Esophagus squamous epithelium (tissue), 4 donors: Measurements from ENCODE around the gene HEPH.

ENCODE experiments used
- CTCF ChIP-seq, 6 experiments: fragments of 450-650 bp in 4 of 6; fragments of 200-600 bp in 2 of 6; sonication (generic) in 2 of 6; IDR thresholded peaks; one replicate each; pipeline ENCODE4 v1.5.1; 2016 to 2019; ENCODE audit warnings: antibody characterized with exemption in 6 of 6, mild to moderate bottlenecking in 4 of 6, moderate library complexity in 4 of 6
- POLR2A ChIP-seq, 4 donors: fragments of 450-650 bp; IDR thresholded peaks; one replicate each; pipeline ENCODE4 v1.6.1; 2017; ENCODE audit warnings: antibody characterized with exemption in 4 of 4, mild to moderate bottlenecking in 4 of 4, moderate library complexity in 3 of 4

- TF ChIP-seq POLR2A (IDR thresholded peaks at IDR 0.05) (no peak), CTCF (IDR thresholded peaks at IDR 0.05) (no peak)
Measured at GRCh38 chrX:66255359-66255967, 91.4 kb downstream of the HEPH start.
